GM23338 (cell line): ENCODE measurements around the gene PAK1. TPM values are rescaled to one million over a fixed set of nuclear protein-coding genes. Genes with fewer than 3 reads are reported as not detected.

Experiments used
- ATAC-seq: fragments of 200-7000 bp; cut with Tn5 transposase; 3 replicates; pipeline ENCODE4 v1.9.1; 2020
- DNase-seq: peaks from one replicate; pipeline ENCODE4 v3.0.0-alpha.2; 2015; ENCODE audit warnings: low spot score
- H2AFZ ChIP-seq: fragments of 200-600 bp; sonication (generic); 2 replicates; pipeline ENCODE4 v1.8.0; 2016; ENCODE audit warnings: antibody characterized with exemption, mild to moderate bottlenecking, moderate library complexity
- H3F3A ChIP-seq: fragments of 200-600 bp; sonication (generic); replicated peaks from 2 replicates; pipeline ENCODE4 v1.8.0; 2017; ENCODE audit warnings: antibody characterized with exemption, mixed run types, low read depth
- H3K27ac ChIP-seq: fragments of 200-600 bp; sonication (generic); 2 replicates; pipeline ENCODE4 v1.6.1; 2016; ENCODE audit warnings: low read depth
- H3K27me3 ChIP-seq: fragments of 200-600 bp; sonication (generic); 2 replicates; pipeline ENCODE4 v1.8.0; 2016; ENCODE audit warnings: mild to moderate bottlenecking, mixed run types, moderate library complexity; ENCODE audit not compliant: insufficient read depth
- H3K36me3 ChIP-seq: fragments of 200-600 bp; sonication (generic); 2 replicates; pipeline ENCODE4 v1.8.0; 2016; ENCODE audit warnings: mild to moderate bottlenecking; ENCODE audit not compliant: insufficient read depth
- H3K4me1 ChIP-seq: fragments of 200-600 bp; sonication (generic); 2 replicates; pipeline ENCODE4 v1.8.0; 2016; ENCODE audit warnings: mild to moderate bottlenecking, moderate library complexity; ENCODE audit not compliant: insufficient read depth
- H3K4me2 ChIP-seq: fragments of 200-600 bp; sonication (generic); 2 replicates; pipeline ENCODE4 v1.7.1; 2017; ENCODE audit warnings: mixed run types
- H3K4me3 ChIP-seq: fragments of 200-600 bp; sonication (generic); 2 replicates; pipeline ENCODE4 v1.6.1; 2016; ENCODE audit warnings: mixed run types
- H3K79me2 ChIP-seq: fragments of 200-600 bp; sonication (generic); replicated peaks from 2 replicates; pipeline ENCODE4 v1.8.0; 2017; ENCODE audit warnings: mild to moderate bottlenecking; ENCODE audit not compliant: insufficient read depth
- H3K9me2 ChIP-seq: fragments of 200-600 bp; sonication (generic); 2 replicates; pipeline ENCODE4 v1.8.0; 2017; ENCODE audit not compliant: insufficient read depth
- H4K20me1 ChIP-seq: fragments of 200-600 bp; sonication (generic); replicated peaks from 2 replicates; pipeline ENCODE4 v1.8.0; 2017; ENCODE audit warnings: mild to moderate bottlenecking; ENCODE audit not compliant: insufficient read depth
- H3K27ac Mint-ChIP-seq: 2 replicates; pipeline ENCODE4 v1.8.0; 2020; ENCODE audit warnings: inconsistent platforms, mild to moderate bottlenecking, moderate library complexity, mixed read lengths
- H3K27me3 Mint-ChIP-seq: 3 replicates; pipeline ENCODE4 v1.8.0; 2022; ENCODE audit warnings: low read depth, mild to moderate bottlenecking, moderate library complexity, mixed read lengths, inconsistent platforms; ENCODE audit not compliant: insufficient read depth, poor library complexity
- H3K36me3 Mint-ChIP-seq: 3 replicates; pipeline ENCODE4 v1.8.0; 2021; ENCODE audit warnings: low read depth, mild to moderate bottlenecking, inconsistent platforms, moderate library complexity, mixed read lengths
- H3K4me1 Mint-ChIP-seq: 3 replicates; pipeline ENCODE4 v1.8.0; 2020; ENCODE audit warnings: mild to moderate bottlenecking, inconsistent platforms, mixed read lengths
- H3K4me3 Mint-ChIP-seq: 3 replicates; pipeline ENCODE4 v1.8.0; 2021; ENCODE audit warnings: moderate library complexity, mild to moderate bottlenecking, inconsistent platforms, mixed read lengths
- H3K9me3 Mint-ChIP-seq: 3 replicates; pipeline ENCODE4 v1.8.0; 2020; ENCODE audit warnings: moderate library complexity, mild to moderate bottlenecking, inconsistent platforms, mixed read lengths
- EZH2 ChIP-seq: fragments of 200-600 bp; sonication (generic); IDR thresholded peaks from one replicate; pipeline ENCODE4 v1.8.0; 2017; ENCODE audit warnings: antibody characterized with exemption, mild to moderate bottlenecking, low read depth; ENCODE audit not compliant: unreplicated experiment
- JUNB ChIP-seq: IDR thresholded peaks from one replicate; pipeline ENCODE4 v1.6.1; 2016; ENCODE audit warnings: antibody characterized with exemption; ENCODE audit not compliant: unreplicated experiment
- NANOG ChIP-seq: IDR thresholded peaks from 2 replicates; pipeline ENCODE4 v1.6.1; 2016; ENCODE audit warnings: antibody characterized with exemption, borderline replicate concordance
- POLR2AphosphoS5 ChIP-seq: IDR thresholded peaks from 2 replicates; pipeline ENCODE4 v1.6.1; 2016; ENCODE audit warnings: antibody characterized with exemption, low read depth
- STAT1 ChIP-seq: IDR thresholded peaks from one replicate; pipeline ENCODE4 v1.6.1; 2016; ENCODE audit warnings: antibody characterized with exemption; ENCODE audit not compliant: unreplicated experiment
- ZNF114 ChIP-seq: fragments of 250-450 bp; sonication (Bioruptor Pico); IDR thresholded peaks from 2 replicates; pipeline ENCODE4 v1.5.0; 2020; ENCODE audit warnings: mild to moderate bottlenecking, moderate library complexity
- polyA plus RNA-seq: library from polyadenylated mRNA; unstranded; fragments of >200 nt; fragmentation: Nextera tagmentation; extraction: Ambion mirVana; gene quantifications from 2 replicates; pipeline ENCODE4 v1.2.1, GENCODE V29; 2016
- total RNA-seq: library from RNA; depleted of rRNA; stranded (reverse); fragments of >200 nt; shearing (Covaris generic); gene quantifications from 2 replicates; pipeline ENCODE4 v1.2.3, GENCODE V29; 2014
- TF ChIP-seq, protein P1 (sequence below), 2 experiments: fragments of 200-600 bp in 1 of 2; sonication (generic) in 1 of 2; conservative IDR thresholded peaks; 2 replicates each; pipeline versions ENCODE4 v1.5.1 to v1.6.1; 2016 to 2017; ENCODE audit warnings: antibody characterized with exemption in 2 of 2, low read depth in 2 of 2, mild to moderate bottlenecking in 2 of 2, moderate library complexity in 1 of 2
- TF ChIP-seq, protein P2 (sequence below): IDR thresholded peaks from 2 replicates; pipeline ENCODE4 v1.6.1; 2016; ENCODE audit warnings: antibody characterized with exemption
- TF ChIP-seq, protein P3 (sequence below): fragments of 250-450 bp; sonication (Bioruptor Pico); IDR thresholded peaks from 2 replicates; pipeline ENCODE4 v1.5.0; 2020; ENCODE audit warnings: mild to moderate bottlenecking, moderate library complexity

PAK1 gene
- total and polyA plus RNA-seq, 2 experiments from 2014 or later = 102 to 175 TPM

DNA sequence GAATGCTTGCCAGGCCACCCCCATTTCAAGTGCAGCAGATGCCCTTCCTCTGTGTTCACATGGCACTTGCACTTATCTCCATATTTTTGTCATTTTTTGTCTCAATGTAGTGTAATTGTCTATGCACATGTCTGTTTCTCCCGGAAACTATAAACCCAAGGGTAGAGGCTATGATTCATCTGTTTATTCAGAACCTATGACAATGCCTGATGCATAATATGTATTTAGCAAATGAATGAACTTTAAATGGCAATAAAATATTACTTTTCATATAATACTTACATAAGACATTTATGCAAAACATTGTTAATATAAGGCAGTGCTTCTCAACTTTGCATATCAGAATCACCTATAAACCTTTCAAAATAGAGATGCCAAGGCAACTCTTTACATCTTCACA is 6.7 kb downstream of the PAK1 start:
- no peak for TF ChIP-seq JUNB
- no peak for TF ChIP-seq POLR2AphosphoS5
- TF ChIP-seq ZNF114 (CRISPR knock-in tag) = no peak
- TF ChIP-seq EZH2 = no peak
- Mint-ChIP-seq H3K27me3 (no peaks in the 10 kb centered on the region), H3K36me3 (peaks cover 6% of the 10 kb centered on the region), H3K4me1 (peaks cover 78% of the 10 kb centered on the region), H3K27ac (peak overlapping the region; percentile 18; the same call in 1 of the 2 replicates), H3K4me3 (no peak overlapping the region), H3K9me3 (no peaks in the 10 kb centered on the region)
- H2AFZ ChIP-seq = no peak overlapping the region
- H3K79me2 ChIP-seq = peaks cover 82% of the 10 kb centered on the region
- no peaks in the 10 kb centered on the region for H3K9me2 ChIP-seq
- peaks cover 67% of the 10 kb centered on the region for H3K4me1 ChIP-seq
- H3K4me3 ChIP-seq = no peak overlapping the region
- H3K36me3 ChIP-seq = no peaks in the 10 kb centered on the region
- H3K4me2 ChIP-seq = peak overlapping the region; percentile 74
- no peaks in the 10 kb centered on the region for H3K27me3 ChIP-seq
- DNase-seq (no peak), ATAC-seq (no peak)
- H3F3A ChIP-seq = peaks cover 15% of the 10 kb centered on the region
- H4K20me1 ChIP-seq = no peaks in the 10 kb centered on the region
- no peak overlapping the region for H3K27ac ChIP-seq

DNA sequence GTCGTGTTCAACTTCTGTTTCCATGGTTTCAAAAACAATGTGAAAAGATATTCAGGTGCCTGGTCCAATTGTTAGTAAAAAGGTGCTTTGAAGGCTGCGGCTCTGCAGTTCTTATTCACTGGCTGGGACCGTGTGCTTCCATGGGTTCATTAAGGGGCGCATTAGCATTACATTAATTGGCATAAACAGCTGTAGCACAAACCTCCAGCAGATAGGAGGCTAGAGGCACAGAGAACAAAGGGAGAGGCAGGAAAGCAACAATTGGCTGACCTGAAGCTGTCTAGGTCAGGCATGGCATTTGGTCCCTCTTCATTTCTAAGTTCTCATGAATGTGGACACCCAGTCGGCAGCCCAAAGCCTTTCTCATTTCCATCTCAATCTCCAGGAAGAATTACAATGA is 16.6 kb downstream of the PAK1 start:
- Mint-ChIP-seq H3K4me1 (peaks cover 77% of the 10 kb centered on the region), H3K27me3 (no peaks in the 10 kb centered on the region), H3K27ac (peak overlapping the region; percentile 86), H3K4me3 (peak overlapping the region; percentile 49), H3K9me3 (no peaks in the 10 kb centered on the region), H3K36me3 (peaks cover 6% of the 10 kb centered on the region)
- peaks cover 2% of the 10 kb centered on the region; the same call in 1 of the 2 replicates for H3F3A ChIP-seq
- no peaks in the 10 kb centered on the region for H4K20me1 ChIP-seq
- peaks cover 72% of the 10 kb centered on the region for H3K4me1 ChIP-seq
- no peak overlapping the region for H2AFZ ChIP-seq
- H3K27me3 ChIP-seq = no peaks in the 10 kb centered on the region
- H3K36me3 ChIP-seq = no peaks in the 10 kb centered on the region
- DNase-seq = peak; percentile 72
- peak; percentile 68 for ATAC-seq
- H3K27ac ChIP-seq = peak overlapping the region; percentile 79
- H3K4me3 ChIP-seq = peak overlapping the region; percentile 34
- peak overlapping the region; percentile 65 for H3K4me2 ChIP-seq
- no peaks in the 10 kb centered on the region for H3K9me2 ChIP-seq
- peaks cover 89% of the 10 kb centered on the region for H3K79me2 ChIP-seq
- TF ChIP-seq EZH2 (no peak), STAT1 (no peak), POLR2AphosphoS5 (no peak), ZNF114 (CRISPR knock-in tag) (no peak), JUNB (no peak), NANOG (peak; percentile 71; the same call in 1 of the 2 replicates)
- TF ChIP-seq, protein P1, sequence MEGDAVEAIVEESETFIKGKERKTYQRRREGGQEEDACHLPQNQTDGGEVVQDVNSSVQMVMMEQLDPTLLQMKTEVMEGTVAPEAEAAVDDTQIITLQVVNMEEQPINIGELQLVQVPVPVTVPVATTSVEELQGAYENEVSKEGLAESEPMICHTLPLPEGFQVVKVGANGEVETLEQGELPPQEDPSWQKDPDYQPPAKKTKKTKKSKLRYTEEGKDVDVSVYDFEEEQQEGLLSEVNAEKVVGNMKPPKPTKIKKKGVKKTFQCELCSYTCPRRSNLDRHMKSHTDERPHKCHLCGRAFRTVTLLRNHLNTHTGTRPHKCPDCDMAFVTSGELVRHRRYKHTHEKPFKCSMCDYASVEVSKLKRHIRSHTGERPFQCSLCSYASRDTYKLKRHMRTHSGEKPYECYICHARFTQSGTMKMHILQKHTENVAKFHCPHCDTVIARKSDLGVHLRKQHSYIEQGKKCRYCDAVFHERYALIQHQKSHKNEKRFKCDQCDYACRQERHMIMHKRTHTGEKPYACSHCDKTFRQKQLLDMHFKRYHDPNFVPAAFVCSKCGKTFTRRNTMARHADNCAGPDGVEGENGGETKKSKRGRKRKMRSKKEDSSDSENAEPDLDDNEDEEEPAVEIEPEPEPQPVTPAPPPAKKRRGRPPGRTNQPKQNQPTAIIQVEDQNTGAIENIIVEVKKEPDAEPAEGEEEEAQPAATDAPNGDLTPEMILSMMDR (conservative IDR thresholded peaks at IDR 0.05; ENCODE audit: low read depth in 2 of 2) = no peak
- TF ChIP-seq, protein P2, sequence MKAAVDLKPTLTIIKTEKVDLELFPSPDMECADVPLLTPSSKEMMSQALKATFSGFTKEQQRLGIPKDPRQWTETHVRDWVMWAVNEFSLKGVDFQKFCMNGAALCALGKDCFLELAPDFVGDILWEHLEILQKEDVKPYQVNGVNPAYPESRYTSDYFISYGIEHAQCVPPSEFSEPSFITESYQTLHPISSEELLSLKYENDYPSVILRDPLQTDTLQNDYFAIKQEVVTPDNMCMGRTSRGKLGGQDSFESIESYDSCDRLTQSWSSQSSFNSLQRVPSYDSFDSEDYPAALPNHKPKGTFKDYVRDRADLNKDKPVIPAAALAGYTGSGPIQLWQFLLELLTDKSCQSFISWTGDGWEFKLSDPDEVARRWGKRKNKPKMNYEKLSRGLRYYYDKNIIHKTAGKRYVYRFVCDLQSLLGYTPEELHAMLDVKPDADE = no peak
- TF ChIP-seq, protein P3, sequence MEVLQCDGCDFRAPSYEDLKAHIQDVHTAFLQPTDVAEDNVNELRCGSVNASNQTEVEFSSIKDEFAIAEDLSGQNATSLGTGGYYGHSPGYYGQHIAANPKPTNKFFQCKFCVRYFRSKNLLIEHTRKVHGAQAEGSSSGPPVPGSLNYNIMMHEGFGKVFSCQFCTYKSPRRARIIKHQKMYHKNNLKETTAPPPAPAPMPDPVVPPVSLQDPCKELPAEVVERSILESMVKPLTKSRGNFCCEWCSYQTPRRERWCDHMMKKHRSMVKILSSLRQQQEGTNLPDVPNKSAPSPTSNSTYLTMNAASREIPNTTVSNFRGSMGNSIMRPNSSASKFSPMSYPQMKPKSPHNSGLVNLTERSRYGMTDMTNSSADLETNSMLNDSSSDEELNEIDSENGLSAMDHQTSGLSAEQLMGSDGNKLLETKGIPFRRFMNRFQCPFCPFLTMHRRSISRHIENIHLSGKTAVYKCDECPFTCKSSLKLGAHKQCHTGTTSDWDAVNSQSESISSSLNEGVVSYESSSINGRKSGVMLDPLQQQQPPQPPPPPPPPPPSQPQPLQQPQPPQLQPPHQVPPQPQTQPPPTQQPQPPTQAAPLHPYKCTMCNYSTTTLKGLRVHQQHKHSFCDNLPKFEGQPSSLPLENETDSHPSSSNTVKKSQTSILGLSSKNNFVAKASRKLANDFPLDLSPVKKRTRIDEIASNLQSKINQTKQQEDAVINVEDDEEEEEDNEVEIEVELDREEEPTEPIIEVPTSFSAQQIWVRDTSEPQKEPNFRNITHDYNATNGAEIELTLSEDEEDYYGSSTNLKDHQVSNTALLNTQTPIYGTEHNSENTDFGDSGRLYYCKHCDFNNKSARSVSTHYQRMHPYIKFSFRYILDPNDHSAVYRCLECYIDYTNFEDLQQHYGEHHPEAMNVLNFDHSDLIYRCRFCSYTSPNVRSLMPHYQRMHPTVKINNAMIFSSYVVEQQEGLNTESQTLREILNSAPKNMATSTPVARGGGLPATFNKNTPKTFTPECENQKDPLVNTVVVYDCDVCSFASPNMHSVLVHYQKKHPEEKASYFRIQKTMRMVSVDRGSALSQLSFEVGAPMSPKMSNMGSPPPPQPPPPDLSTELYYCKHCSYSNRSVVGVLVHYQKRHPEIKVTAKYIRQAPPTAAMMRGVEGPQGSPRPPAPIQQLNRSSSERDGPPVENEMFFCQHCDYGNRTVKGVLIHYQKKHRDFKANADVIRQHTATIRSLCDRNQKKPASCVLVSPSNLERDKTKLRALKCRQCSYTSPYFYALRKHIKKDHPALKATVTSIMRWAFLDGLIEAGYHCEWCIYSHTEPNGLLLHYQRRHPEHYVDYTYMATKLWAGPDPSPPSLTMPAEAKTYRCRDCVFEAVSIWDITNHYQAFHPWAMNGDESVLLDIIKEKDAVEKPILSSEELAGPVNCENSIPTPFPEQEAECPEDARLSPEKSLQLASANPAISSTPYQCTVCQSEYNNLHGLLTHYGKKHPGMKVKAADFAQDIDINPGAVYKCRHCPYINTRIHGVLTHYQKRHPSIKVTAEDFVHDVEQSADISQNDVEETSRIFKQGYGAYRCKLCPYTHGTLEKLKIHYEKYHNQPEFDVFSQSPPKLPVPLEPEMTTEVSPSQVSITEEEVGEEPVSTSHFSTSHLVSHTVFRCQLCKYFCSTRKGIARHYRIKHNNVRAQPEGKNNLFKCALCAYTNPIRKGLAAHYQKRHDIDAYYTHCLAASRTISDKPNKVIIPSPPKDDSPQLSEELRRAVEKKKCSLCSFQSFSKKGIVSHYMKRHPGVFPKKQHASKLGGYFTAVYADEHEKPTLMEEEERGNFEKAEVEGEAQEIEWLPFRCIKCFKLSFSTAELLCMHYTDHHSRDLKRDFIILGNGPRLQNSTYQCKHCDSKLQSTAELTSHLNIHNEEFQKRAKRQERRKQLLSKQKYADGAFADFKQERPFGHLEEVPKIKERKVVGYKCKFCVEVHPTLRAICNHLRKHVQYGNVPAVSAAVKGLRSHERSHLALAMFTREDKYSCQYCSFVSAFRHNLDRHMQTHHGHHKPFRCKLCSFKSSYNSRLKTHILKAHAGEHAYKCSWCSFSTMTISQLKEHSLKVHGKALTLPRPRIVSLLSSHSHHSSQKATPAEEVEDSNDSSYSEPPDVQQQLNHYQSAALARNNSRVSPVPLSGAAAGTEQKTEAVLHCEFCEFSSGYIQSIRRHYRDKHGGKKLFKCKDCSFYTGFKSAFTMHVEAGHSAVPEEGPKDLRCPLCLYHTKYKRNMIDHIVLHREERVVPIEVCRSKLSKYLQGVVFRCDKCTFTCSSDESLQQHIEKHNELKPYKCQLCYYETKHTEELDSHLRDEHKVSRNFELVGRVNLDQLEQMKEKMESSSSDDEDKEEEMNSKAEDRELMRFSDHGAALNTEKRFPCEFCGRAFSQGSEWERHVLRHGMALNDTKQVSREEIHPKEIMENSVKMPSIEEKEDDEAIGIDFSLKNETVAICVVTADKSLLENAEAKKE (CRISPR knock-in tag) = peak; percentile 61; the same call in 1 of the 2 replicates
